ENCODE measurements around the gene SRP19. TPM values are rescaled to one million over a fixed set of nuclear protein-coding genes. Genes with fewer than 3 reads are reported as not detected.
"Not testable (repeated sequence)": the region's sequence is repeated elsewhere in the genome, so short reads cannot be mapped to it uniquely, and the experiment has no call there.

SRP19 gene
- total RNA-seq, 3 donors from 2014 or later = 22.0 to 32.0 (median 26.9) TPM

GRCh38 chr5:112847306-112847705 is 13.8 kb upstream of the SRP19 start:
- no peaks in the 10 kb centered on the region for H3K9me3 ChIP-seq
- no peak overlapping the region for H3K4me3 ChIP-seq
- TF ChIP-seq CTCF (IDR thresholded peaks at IDR 0.05) = no peak
- no peaks in the 10 kb centered on the region for H3K36me3 ChIP-seq (ENCODE audit: low read depth)
- DNase-seq (no peak), ATAC-seq (no peak)
- intact Hi-C loops (cut with DNase I, micrococcal nuclease) = no loop called here
- no peaks in the 10 kb centered on the region for H3K4me1 ChIP-seq (ENCODE audit: low read depth)

DNA sequence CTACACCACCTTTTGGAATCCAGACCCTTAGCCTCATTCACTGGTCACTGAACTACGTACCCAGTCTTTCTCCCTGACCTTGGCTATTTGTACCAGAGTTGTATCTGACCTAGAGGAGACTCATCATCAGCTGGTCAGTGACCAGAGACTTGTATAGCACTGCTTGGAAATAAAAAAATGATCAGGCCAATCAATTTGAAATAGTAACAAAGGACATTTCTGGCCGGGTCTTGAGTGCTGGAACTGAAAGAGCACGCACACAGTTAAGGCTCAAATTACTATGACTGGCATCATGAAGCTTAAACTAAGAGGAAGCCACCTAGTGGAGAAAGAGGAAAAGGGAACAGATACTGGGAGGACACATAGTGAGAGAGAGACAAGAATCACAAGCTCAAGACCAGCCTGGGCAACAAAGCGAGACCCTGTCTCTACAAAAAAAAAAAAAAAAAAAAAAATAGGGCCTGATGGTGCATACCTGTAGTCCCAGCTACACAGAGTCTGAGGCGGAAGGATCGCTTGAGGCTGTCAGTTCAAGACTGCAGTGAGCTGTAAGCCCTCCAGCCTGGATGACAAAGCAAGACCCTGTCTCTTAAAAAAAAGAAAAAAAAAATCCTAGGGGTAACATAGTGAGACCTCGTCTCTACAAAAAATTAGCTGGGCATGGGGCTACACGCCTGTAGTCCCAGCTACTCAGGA is 12.8 kb upstream of the SRP19 start:
- Histone ChIP-seq H3K9me3 (no peaks in the 10 kb centered on the region), H3K4me1 (ENCODE audit: low read depth) (no peaks in the 10 kb centered on the region), H3K4me3 (no peak overlapping the region), H3K36me3 (ENCODE audit: low read depth) (no peaks in the 10 kb centered on the region)
- peak; percentile 90 for ATAC-seq
- DNase-seq = peak in 1 of 3 donors; percentile 29
- intact Hi-C loops (cut with DNase I, micrococcal nuclease) = no loop called here
- TF ChIP-seq CTCF (IDR thresholded peaks at IDR 0.05) = peak; percentile 37

- H3K4me1 ChIP-seq (ENCODE audit: low read depth) = no peaks in the 10 kb centered on the region
- H3K36me3 ChIP-seq (ENCODE audit: low read depth) = no peaks in the 10 kb centered on the region
- no peaks in the 10 kb centered on the region for H3K9me3 ChIP-seq
- DNase-seq (no peak), ATAC-seq (no peak)
- no peak for TF ChIP-seq CTCF (IDR thresholded peaks at IDR 0.05)
- no peak overlapping the region for H3K4me3 ChIP-seq
- intact Hi-C loops (cut with DNase I, micrococcal nuclease) = no loop called here
These were observed 11.2 kb upstream of the SRP19 start for GRCh38 chr5:112849912-112850311.

DNA sequence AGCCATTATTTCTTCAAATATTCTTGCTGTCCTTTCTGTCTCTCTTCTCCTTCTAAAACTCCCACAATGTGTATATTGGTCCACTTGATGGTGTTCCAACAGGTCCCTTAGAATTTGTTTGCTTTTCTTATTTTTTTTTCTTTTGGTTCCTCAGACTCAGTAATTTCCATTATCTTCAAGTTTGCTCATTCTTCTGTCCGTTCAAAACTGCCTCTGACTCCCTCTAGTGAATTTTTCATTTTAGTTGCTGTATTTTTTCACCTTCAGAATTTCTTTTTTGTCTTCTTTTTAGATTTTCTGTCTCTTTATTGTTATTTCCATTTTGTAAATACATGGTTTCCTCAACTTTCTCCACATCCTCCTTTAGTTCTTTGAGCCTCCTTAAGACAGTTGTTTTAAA is 6.4 kb upstream of the SRP19 start:
- intact Hi-C loops (cut with DNase I, micrococcal nuclease) = no loop called here
- DNase-seq = no peak
- Histone ChIP-seq H3K36me3 (ENCODE audit: low read depth) (no peaks in the 10 kb centered on the region), H3K9me3 (no peaks in the 10 kb centered on the region), H3K4me1 (ENCODE audit: low read depth) (no peaks in the 10 kb centered on the region), H3K4me3 (no peak overlapping the region)
- TF ChIP-seq CTCF (IDR thresholded peaks at IDR 0.05) = no peak
- no peak for ATAC-seq

GRCh38 chr5:112857866-112858265 is 3.2 kb upstream of the SRP19 start:
- H3K4me1 ChIP-seq (ENCODE audit: low read depth) = peaks cover 15% of the 10 kb centered on the region
- no peak for ATAC-seq
- H3K4me3 ChIP-seq = no peak overlapping the region
- no peak for TF ChIP-seq CTCF (IDR thresholded peaks at IDR 0.05)
- intact Hi-C loops (cut with DNase I, micrococcal nuclease) = no loop called here
- H3K36me3 ChIP-seq (ENCODE audit: low read depth) = no peaks in the 10 kb centered on the region
- H3K9me3 ChIP-seq = no peaks in the 10 kb centered on the region
- no peak for DNase-seq

DNA sequence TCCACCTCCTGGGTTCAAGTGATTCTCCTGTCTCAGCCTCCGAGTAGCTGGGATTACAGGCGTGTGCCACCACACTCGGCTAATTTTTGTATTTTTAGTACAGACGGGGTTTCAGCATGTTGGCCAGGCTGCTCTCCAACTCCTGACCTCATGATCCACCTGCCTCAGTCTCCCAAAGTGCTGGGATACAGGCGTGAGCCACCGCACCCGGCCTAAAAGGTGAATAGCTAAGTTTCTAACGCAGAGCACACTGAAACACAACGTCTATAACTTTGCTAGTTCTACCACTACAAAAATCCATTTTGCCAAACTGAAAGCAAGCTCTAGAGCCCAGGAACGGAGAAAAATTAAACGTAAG is 537 bp upstream of the SRP19 start:
- Histone ChIP-seq H3K4me3 (peak overlapping the region; percentile 91), H3K4me1 (ENCODE audit: low read depth) (peaks cover 15% of the 10 kb centered on the region)
- DNase-seq; H3K9me3 ChIP-seq; intact Hi-C loops (cut with DNase I, micrococcal nuclease); ATAC-seq; H3K36me3 ChIP-seq (ENCODE audit: low read depth): not testable (repeated sequence)

Data from mucosa of descending colon (tissue), 3 donors.